GM18508 (cell line): Measurements from ENCODE around the gene RPLP2.

Experiments
- ATAC-seq: cut with Tn5 transposase; IDR thresholded peaks from one replicate; pipeline ENCODE4 v1.9.1; 2021; ENCODE audit warnings: moderate number of reproducible peaks; ENCODE audit not compliant: insufficient read depth, unreplicated experiment

The RPLP2 gene

GRCh38 chr11:802693-803466 is 6.9 kb upstream of the RPLP2 start:
- no peak for ATAC-seq

GRCh38 chr11:803467-803742 is 6.4 kb upstream of the RPLP2 start:
- no peak for ATAC-seq

- no peak for ATAC-seq
Measured at GRCh38 chr11:803770-804598, 5.8 kb upstream of the RPLP2 start.

GRCh38 chr11:804599-804964 is 5.2 kb upstream of the RPLP2 start:
- no peak for ATAC-seq

- no peak for ATAC-seq
Measured at GRCh38 chr11:808427-809286, 1.1 kb upstream of the RPLP2 start.

GRCh38 chr11:810040-810567 is 337 bp downstream of the RPLP2 start:
- no peak for ATAC-seq

GRCh38 chr11:811446-812245 is 1.9 kb downstream of the RPLP2 start:
- no peak for ATAC-seq

- ATAC-seq, result no peak
Measured at GRCh38 chr11:812390-812789, 2.6 kb downstream of the RPLP2 start.

- no peak for ATAC-seq
Measured at GRCh38 chr11:813072-813455, 3.3 kb downstream of the RPLP2 start.

GRCh38 chr11:813456-814096 is 3.8 kb downstream of the RPLP2 start:
- ATAC-seq, result no peak

GRCh38 chr11:815675-816432 is 6.1 kb downstream of the RPLP2 start:
- ATAC-seq, result no peak

GRCh38 chr11:816433-816779 is 6.6 kb downstream of the RPLP2 start:
- no peak for ATAC-seq

- ATAC-seq, result no peak
Measured at GRCh38 chr11:818396-819128, 8.8 kb downstream of the RPLP2 start, which contains the start of gene PNPLA2. Gene PNPLA2, plus strand, starts transcription at chr11:818914. Its CDS starts 805 bp downstream, at chr11:819719.

GRCh38 chr11:819129-819931 is 9.6 kb downstream of the RPLP2 start:
- no peak for ATAC-seq

GRCh38 chr11:819943-820649 is 10.3 kb downstream of the RPLP2 start:
- ATAC-seq, result no peak

- ATAC-seq, result no peak
Measured at GRCh38 chr11:820655-821511, 11.1 kb downstream of the RPLP2 start.
